Heart left ventricle (tissue), 16 donors: Measurements from ENCODE around the gene AGBL3. TPM values are rescaled to one million over a fixed set of nuclear protein-coding genes. Genes with fewer than 3 reads are reported as not detected.

Experiments
- ATAC-seq, 4 donors: fragments of 200-7000 bp; cut with Tn5 transposase; one replicate each; pipeline ENCODE4 v1.9.1; 2020 to 2022; ENCODE audit warnings: moderate library complexity in 4 of 4, mild to moderate bottlenecking in 3 of 4, moderate number of reproducible peaks in 1 of 4
- DNase-seq, 5 donors: peaks; one replicate each; pipeline ENCODE4 v3.0.0-alpha.2; 2020
- H3K27ac ChIP-seq, 12 donors: fragments of 200-600 bp; sonication (generic) in 4 of 12; one replicate each; pipeline versions ENCODE4 v1.5.0 to v1.8.0; 2016 to 2022; ENCODE audit warnings: mild to moderate bottlenecking in 2 of 12
- H3K27me3 ChIP-seq, 9 donors: fragments of 200-600 bp; sonication (generic) in 2 of 9; one replicate each; pipeline versions ENCODE4 v1.5.1 to v1.8.0; 2016 to 2022; ENCODE audit warnings: mild to moderate bottlenecking in 3 of 9
- H3K36me3 ChIP-seq, 9 donors: fragments of 200-600 bp; sonication (generic) in 2 of 9; one replicate each; pipeline versions ENCODE4 v1.5.0 to v1.8.0; 2018 to 2022; ENCODE audit warnings: mild to moderate bottlenecking in 2 of 9
- H3K4me1 ChIP-seq, 12 donors: fragments of 200-600 bp; sonication (generic) in 4 of 12; one replicate each; pipeline versions ENCODE4 v1.5.0 to v1.8.0; 2016 to 2022; ENCODE audit warnings: mild to moderate bottlenecking in 3 of 12
- H3K4me3 ChIP-seq, 12 donors: fragments of 200-600 bp; sonication (generic) in 4 of 12; one replicate each; pipeline versions ENCODE4 v1.5.0 to v1.8.0; 2017 to 2022; ENCODE audit warnings: mild to moderate bottlenecking in 9 of 12, moderate library complexity in 4 of 12
- H3K9me3 ChIP-seq, 12 donors: fragments of 200-600 bp; sonication (generic) in 4 of 12; one replicate each; pipeline versions ENCODE4 v1.5.0 to v1.8.0; 2016 to 2022; ENCODE audit warnings: mild to moderate bottlenecking in 1 of 12
- CTCF ChIP-seq, 12 donors: fragments of 200-600 bp; sonication (generic) in 4 of 12; IDR thresholded peaks; one replicate each; pipeline versions ENCODE4 v1.5.0 to v1.8.0; 2018 to 2022; ENCODE audit warnings: antibody characterized with exemption in 12 of 12, mild to moderate bottlenecking in 5 of 12
- POLR2A ChIP-seq, 2 donors: fragments of 450-650 bp; IDR thresholded peaks; one replicate each; pipeline ENCODE4 v1.6.1; 2017; ENCODE audit warnings: antibody characterized with exemption in 2 of 2, mild to moderate bottlenecking in 2 of 2, moderate library complexity in 2 of 2
- WGBS, 4 donors: extraction: QIAGEN DNeasy Blood & Tissue Kit in 2 of 4; methylation state at CpG; one replicate each; pipeline versions ENCODE4 v1.1.5 to v1.1.7; 2013 to 2018; 5-methylcytosine and 5-hydroxymethylcytosine counted together
- intact Hi-C, 10 donors: fragments of 100-400 bp; cut with DNase I; formaldehyde crosslinking; loops; one replicate each; pipeline versions ENCODE4 v1.11.1 to v1.14.2; 2022
- long read RNA-seq, 3 donors: library from polyadenylated mRNA; unstranded; transcript quantifications; one replicate each; pipeline ENCODE4 v2.0.0, GENCODE V29; 2020 to 2021
- polyA plus RNA-seq, 2 donors: library from polyadenylated mRNA; stranded (reverse); fragments of 200-250 nt; gene quantifications; one replicate each; pipeline ENCODE4 v1.2.3, GENCODE V29; 2013
- total RNA-seq, 9 donors: library from RNA; depleted of rRNA in 2 of 9; stranded (reverse); fragments of >200 nt in 2 of 9; fragmentation: NEBNext Ultra II Directional in 3 of 9; extraction: Animal tissue kit (Norgen Biotek cat#: 25700) in 3 of 9; gene quantifications; one replicate each; pipeline versions ENCODE4 v1.1.0 to v1.2.4, GENCODE V29; 2016 to 2023
- donor health status: ischemic (EF 13 %, LVEDD 7.1; RV severe dilation, severe dysfunction).
- donor health status: healthy with polysubstance abuse.
- donor health status: DM: no; HTN: yes; CAD: no.
- donor health status: DM: no; HTN: no; CAD: no.
- donor health status: ischemic (EF 25% LVEDD 6.9; RV normal size, moderate dysfunction).
- donor health status: ischemic (EF 25% LVEDD 5.7; RV mildly dilated, moderate dysfunction).
- donor health status: healthy.
- donor health status: DM: yes; HTN: yes; CAD: no.
- donor health status: ischemic (EF 35%, LVEDD 5.7; RV mildly dilated, moderate dysfunction).
- donor health status: nonischemic (EF 11% LVEDD 7.7; RV severe dilation, severe dysfunction).
- donor health status: DM: yes; HTN: yes; CAD: no.
- donor health status: PGD.
- donor health status: ischemic (EF 29% LVEDD 5.4; RV normal size, mild dysfunction).
- donor health status: nonischemic (EF 23%, LVEDD 6.1; RV moderate dilation, normal function).

The AGBL3 gene
- total RNA-seq (1 to 10 TPM in 4 of 9 donors, under 1 TPM in 5; 0.40 to 1.5 (median 0.93) TPM), polyA plus RNA-seq (under 1 TPM; 0.83 to 0.99 TPM)
- long read RNA-seq, donor 1, partial matches to known transcripts: 0 of 1 reads
- long read RNA-seq, donor 1, other reads (novel, unspliced or antisense): 1 of 1 reads
- long read RNA-seq, donor 2, partial matches to known transcripts: 1 of 3 reads
- long read RNA-seq, donor 2, other reads (novel, unspliced or antisense): 1 of 3 reads
- long read RNA-seq, donor 3, partial matches to known transcripts: 0 of 1 reads
- long read RNA-seq, donor 3, other reads (novel, unspliced or antisense): 1 of 1 reads

- peak within 1 kb of the TSS; percentile 65 to 93 (median 88) for H3K27ac ChIP-seq
- peaks cover 0 to 2% (median 0%) of the 10 kb centered on the region in 12 donors for H3K9me3 ChIP-seq
- peak; percentile 97 to 99 (median 98) for DNase-seq
- intact Hi-C loops: loop anchor here (1.0 to 10.0 kb wide), 9 partner anchors 158 to 226 kb away; partner anchors contain the start of genes CYREN (in 7 of the 10), TMEM140 (in 4 of the 10) and WDR91 (in 1 of the 10)
- H3K4me1 ChIP-seq: peaks cover 0 to 32% (median 13%) of the 10 kb centered on the region in 12 donors
- H3K27me3 ChIP-seq: no peaks in the 10 kb centered on the region
- 0 to 1% (median 1%) methylated on average over 28 to 70 of the region's 70 CpGs for WGBS, 4 donors
- peak within 1 kb of the TSS; percentile 59 to 90 (median 77) for H3K4me3 ChIP-seq
- peaks cover 0 to 20% (median 0%) of the 10 kb centered on the region in 9 donors for H3K36me3 ChIP-seq
- ATAC-seq: peak; percentile 98 to 99 (median 99)
- TF ChIP-seq POLR2A (IDR thresholded peaks at IDR 0.05) (peak in 1 of 2 donors; percentile 62), CTCF (IDR thresholded peaks at IDR 0.05) (peak; percentile 41 to 90 (median 69))
Measured at GRCh38 chr7:134986363-134987251, at the start of gene AGBL3. Gene AGBL3, plus strand, starts transcription at chr7:134986508. Its CDS starts 1,426 bp downstream, at chr7:134987934.

GRCh38 chr7:134936893-134937510, 49.3 kb upstream of the AGBL3 start:
- peaks cover 0 to 70% (median 44%) of the 10 kb centered on the region in 12 donors for H3K4me1 ChIP-seq
- H3K27ac ChIP-seq: peak overlapping the region in 5 of 12 donors; percentile 10 to 78 (median 27)

GRCh38 chr7:134938141-134938540, 48.2 kb upstream of the AGBL3 start:
- peaks cover 0 to 58% (median 34%) of the 10 kb centered on the region in 12 donors for H3K4me1 ChIP-seq
- H3K27ac ChIP-seq: peak overlapping the region in 5 of 12 donors; percentile 3 to 51 (median 26)
- intact Hi-C loops: loop anchor here in 5 of 10 donors (5.0 to 10.0 kb wide), 5 partner anchors 46 to 231 kb away; partner anchors contain the start of gene CALD1 (in 2 of the 5)
- H3K36me3 ChIP-seq: peaks cover 0 to 91% (median 24%) of the 10 kb centered on the region in 9 donors
- no peak overlapping the region for H3K4me3 ChIP-seq
- TF ChIP-seq CTCF (IDR thresholded peaks at IDR 0.05) (no peak), POLR2A (IDR thresholded peaks at IDR 0.05) (no peak)
- no peaks in the 10 kb centered on the region for H3K9me3 ChIP-seq
- 75 to 81% (median 78%) methylated on average over 4 of the region's 4 CpGs for WGBS, 4 donors
- ATAC-seq (no peak), DNase-seq (no peak)
- no peaks in the 10 kb centered on the region for H3K27me3 ChIP-seq

More at GRCh38 chr7:134936893-134937510, 49.3 kb upstream of the AGBL3 start:
- DNase-seq: no peak
- no peak for ATAC-seq
- intact Hi-C loops: loop anchor here in 5 of 10 donors (5.0 to 10.0 kb wide), 5 partner anchors 45 to 230 kb away; partner anchors contain the start of gene CALD1 (in 2 of the 5)
- Histone ChIP-seq H3K36me3 (peaks cover 0 to 86% (median 22%) of the 10 kb centered on the region in 9 donors), H3K4me3 (no peak overlapping the region), H3K9me3 (no peaks in the 10 kb centered on the region), H3K27me3 (no peaks in the 10 kb centered on the region)
- TF ChIP-seq POLR2A (IDR thresholded peaks at IDR 0.05) (no peak), CTCF (IDR thresholded peaks at IDR 0.05) (no peak)
- WGBS, 4 donors: 46 to 63% (median 53%) methylated on average over 3 of the region's 3 CpGs
